H1 (cell line): ENCODE measurements around the gene PRR7. TPM values are rescaled to one million over a fixed set of nuclear protein-coding genes. Genes with fewer than 3 reads are reported as not detected.

Experiments
- CREB1 ChIP-seq: IDR thresholded peaks from 2 replicates; pipeline ENCODE4 v1.6.1; 2012; ENCODE audit warnings: inconsistent platforms
- EP300 ChIP-seq, 2 experiments: IDR thresholded peaks; 1 replicate in 1 of 2; 2 replicates in 1 of 2; pipeline ENCODE4 v1.6.1; 2011 to 2012; ENCODE audit warnings: low read depth in 2 of 2, low read length in 2 of 2, mild to moderate bottlenecking in 2 of 2, borderline replicate concordance in 1 of 2, inconsistent platforms in 1 of 2, moderate library complexity in 1 of 2
- EZH2 ChIP-seq: fragments of 200-600 bp; sonication (generic); IDR thresholded peaks from 2 replicates; pipeline ENCODE4 v1.7.1; 2012; ENCODE audit warnings: low read depth, mild to moderate bottlenecking, moderate library complexity, low read length, inconsistent platforms; ENCODE audit not compliant: severe bottlenecking
- NRF1 ChIP-seq: IDR thresholded peaks from 2 replicates; pipeline ENCODE4 v1.6.1; 2011; ENCODE audit warnings: mild to moderate bottlenecking, low read depth, low read length, improper control_type of control experiment
- RXRA ChIP-seq: IDR thresholded peaks from 2 replicates; pipeline ENCODE4 v1.6.1; 2011; ENCODE audit warnings: low read depth, mild to moderate bottlenecking, low read length, moderate library complexity; ENCODE audit not compliant: insufficient read depth
- SAP30 ChIP-seq: fragments of 300-600 bp; sonication (generic); IDR thresholded peaks from 2 replicates; pipeline ENCODE4 v1.7.1; 2012; ENCODE audit warnings: low read length, moderate library complexity, mild to moderate bottlenecking, inconsistent platforms; ENCODE audit not compliant: insufficient read depth, insufficient replicate concordance
- SIX5 ChIP-seq: IDR thresholded peaks from 2 replicates; pipeline ENCODE4 v1.6.1; 2011; ENCODE audit warnings: mild to moderate bottlenecking, low read depth, low read length
- SP4 ChIP-seq: IDR thresholded peaks from 2 replicates; pipeline ENCODE4 v1.6.1; 2012; ENCODE audit warnings: low read length, inconsistent platforms
- polyA plus RNA-seq, 7 experiments: library from polyadenylated mRNA; depleted of rRNA in 3 of 7; stranded (reverse) in 5 of 7; unstranded in 2 of 7; fragments of >200 nt in 5 of 7; fragments of 200-250 nt in 2 of 7; gene quantifications; 1 replicate in 5 of 7; 2 replicates in 1 of 7; 4 replicates in 1 of 7; pipeline versions ENCODE4 v1.2.1 to v1.2.3, GENCODE V29; 2011 to 2013; ENCODE audit warnings: missing spikeins in 2 of 7, mixed read lengths in 2 of 7
- total RNA-seq: library from RNA; stranded (reverse); fragmentation: NEBNext Ultra II Directional; extraction: Animal tissue kit (Norgen Biotek cat#: 25700); gene quantifications from 2 replicates; pipeline ENCODE4 v1.2.1, GENCODE V29; 2021
- TF ChIP-seq, protein P1 (sequence below): IDR thresholded peaks from 2 replicates; pipeline ENCODE4 v1.6.1; 2012; ENCODE audit warnings: low read length, inconsistent platforms

PRR7 gene
- total and polyA plus RNA-seq, 2 of the 8 experiments (the other 6 are each of a cell fraction or from before 2014, with no cell fraction given), result 8.0 to 11.8 TPM

DNA sequence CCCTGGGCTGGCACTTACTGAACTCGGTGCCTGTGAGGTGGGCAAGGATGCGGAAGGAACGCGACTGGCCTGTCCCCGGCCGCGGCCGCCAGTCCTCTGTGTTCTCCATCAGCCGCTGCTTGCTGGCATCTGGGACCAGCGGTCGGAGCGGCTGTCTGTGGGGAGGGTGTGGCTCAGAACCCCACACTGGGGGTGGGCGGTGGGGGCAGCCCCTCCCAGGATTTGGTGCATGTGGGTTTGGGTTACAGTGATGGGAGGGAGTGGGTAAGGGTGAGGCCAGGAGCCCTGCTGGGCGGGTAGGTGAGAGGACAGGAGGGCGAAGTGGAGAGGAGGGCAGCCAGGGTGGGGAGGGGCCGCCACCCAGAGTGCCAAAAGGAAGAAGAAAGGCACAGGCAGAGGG is 44.4 kb downstream of the PRR7 start (continued):
- TF ChIP-seq, protein P1, sequence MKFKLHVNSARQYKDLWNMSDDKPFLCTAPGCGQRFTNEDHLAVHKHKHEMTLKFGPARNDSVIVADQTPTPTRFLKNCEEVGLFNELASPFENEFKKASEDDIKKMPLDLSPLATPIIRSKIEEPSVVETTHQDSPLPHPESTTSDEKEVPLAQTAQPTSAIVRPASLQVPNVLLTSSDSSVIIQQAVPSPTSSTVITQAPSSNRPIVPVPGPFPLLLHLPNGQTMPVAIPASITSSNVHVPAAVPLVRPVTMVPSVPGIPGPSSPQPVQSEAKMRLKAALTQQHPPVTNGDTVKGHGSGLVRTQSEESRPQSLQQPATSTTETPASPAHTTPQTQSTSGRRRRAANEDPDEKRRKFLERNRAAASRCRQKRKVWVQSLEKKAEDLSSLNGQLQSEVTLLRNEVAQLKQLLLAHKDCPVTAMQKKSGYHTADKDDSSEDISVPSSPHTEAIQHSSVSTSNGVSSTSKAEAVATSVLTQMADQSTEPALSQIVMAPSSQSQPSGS, result no peak
- TF ChIP-seq RXRA, result no peak
- TF ChIP-seq SAP30, result no peak
- TF ChIP-seq NRF1, result no peak
- TF ChIP-seq CREB1, result no peak
- TF ChIP-seq SP4, result no peak
- TF ChIP-seq SIX5, result no peak
- no peak for TF ChIP-seq EP300 (IDR thresholded peaks at IDR 0.05; ENCODE audit: borderline replicate concordance in 1 of 2, low read depth in 2 of 2, low read length in 2 of 2)
- TF ChIP-seq EZH2, result no peak
